Activated naive CD4-positive, alpha-beta T cell treated with anti-CD3 and anti-CD28 coated beads, Interleukin-2, amount 10 ng/mL, durations not matched to agents 7 days and 5 days (primary cell): ENCODE results near the gene MST1.
"Not testable (repeated sequence)": the region's sequence is repeated elsewhere in the genome, so short reads cannot be mapped to it uniquely, and the experiment has no call there.

Experiments
- CTCF ChIA-PET: fragments of 350-600 bp; sonication (Branson Sonifier 250); formaldehyde crosslinking; loops from one replicate; lab custom pipeline; 2021; ENCODE audit warnings: antibody characterized with exemption; lab: Charles Lee
- DNase-seq: peaks from one replicate; pipeline ENCODE4 v3.0.0-alpha.2; 2020
- H3K27ac Mint-ChIP-seq: one replicate; pipeline ENCODE4 v1.8.0; 2021; ENCODE audit warnings: mild to moderate bottlenecking, moderate library complexity, mixed read lengths
- H3K27me3 Mint-ChIP-seq: one replicate; pipeline ENCODE4 v1.8.0; 2021; ENCODE audit warnings: mild to moderate bottlenecking, mixed read lengths
- H3K36me3 Mint-ChIP-seq: one replicate; pipeline ENCODE4 v1.8.0; 2021; ENCODE audit warnings: mixed read lengths
- H3K4me1 Mint-ChIP-seq: one replicate; pipeline ENCODE4 v1.8.0; 2021; ENCODE audit warnings: mixed read lengths
- H3K4me3 Mint-ChIP-seq: one replicate; pipeline ENCODE4 v1.8.0; 2021; ENCODE audit warnings: mild to moderate bottlenecking, moderate library complexity, mixed read lengths
- H3K9me3 Mint-ChIP-seq: one replicate; pipeline ENCODE4 v1.8.0; 2021; ENCODE audit warnings: mixed read lengths

MST1 gene

GRCh38 chr3:49686346-49686745 lies 2.9 kb downstream of the MST1 start:
- peaks cover 45% of the 10 kb centered on the region for H3K27me3 Mint-ChIP-seq
- DNase-seq, result peak; percentile 33
- H3K27ac Mint-ChIP-seq, H3K4me3 Mint-ChIP-seq, H3K9me3 Mint-ChIP-seq, CTCF ChIA-PET: not testable (repeated sequence)
- peaks cover 39% of the 10 kb centered on the region for H3K4me1 Mint-ChIP-seq
- peaks cover 14% of the 10 kb centered on the region for H3K36me3 Mint-ChIP-seq

DNA sequence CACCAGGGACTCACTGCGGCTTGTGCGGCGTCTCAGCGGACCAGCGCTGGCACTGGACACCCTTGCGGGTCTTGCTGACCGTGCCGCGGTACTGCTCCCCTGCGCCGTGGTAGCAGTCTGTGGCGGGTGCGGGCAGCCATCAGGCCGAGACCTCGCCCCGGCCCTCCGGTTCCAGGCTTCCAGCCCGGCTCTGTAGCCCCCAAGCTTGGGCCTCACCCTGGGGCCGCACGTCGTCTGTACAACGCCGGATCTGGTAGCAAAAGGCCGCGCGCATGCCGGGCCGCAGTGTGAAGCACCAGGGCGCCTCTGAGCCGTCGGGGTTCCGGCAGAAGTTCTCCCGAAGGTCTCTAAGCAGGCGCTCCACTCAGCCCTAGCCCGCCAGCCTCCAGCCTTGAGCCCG lies 3.4 kb downstream of the MST1 start:
- peaks cover 34% of the 10 kb centered on the region for H3K4me1 Mint-ChIP-seq
- H3K27ac Mint-ChIP-seq, H3K4me3 Mint-ChIP-seq, CTCF ChIA-PET, H3K9me3 Mint-ChIP-seq, DNase-seq: not testable (repeated sequence)
- peaks cover 45% of the 10 kb centered on the region for H3K27me3 Mint-ChIP-seq
- peaks cover 14% of the 10 kb centered on the region for H3K36me3 Mint-ChIP-seq

DNA sequence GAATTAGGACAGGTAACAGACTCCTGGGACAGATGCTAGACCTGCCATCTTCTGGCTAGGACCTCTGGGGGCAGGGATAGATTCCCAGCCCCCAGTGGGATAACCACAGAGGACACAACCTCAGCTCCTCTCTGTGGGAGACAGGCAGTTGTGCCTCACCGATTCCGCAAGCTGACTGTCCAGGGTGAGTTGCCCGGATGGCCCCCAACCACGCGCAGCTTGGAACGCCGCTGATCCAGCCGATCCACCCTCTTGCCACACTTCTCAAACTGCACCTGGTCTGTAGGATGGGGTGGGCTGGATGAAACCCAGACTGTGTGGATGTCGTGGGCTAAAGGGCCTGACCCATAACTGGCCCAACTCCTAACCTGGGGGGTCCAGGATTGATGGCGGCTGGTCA lies 4.2 kb downstream of the MST1 start:
- DNase-seq, H3K27ac Mint-ChIP-seq, H3K9me3 Mint-ChIP-seq, H3K4me3 Mint-ChIP-seq, CTCF ChIA-PET: not testable (repeated sequence)
- H3K27me3 Mint-ChIP-seq, result peaks cover 45% of the 10 kb centered on the region
- peaks cover 27% of the 10 kb centered on the region for H3K4me1 Mint-ChIP-seq
- H3K36me3 Mint-ChIP-seq, result peaks cover 17% of the 10 kb centered on the region

DNA sequence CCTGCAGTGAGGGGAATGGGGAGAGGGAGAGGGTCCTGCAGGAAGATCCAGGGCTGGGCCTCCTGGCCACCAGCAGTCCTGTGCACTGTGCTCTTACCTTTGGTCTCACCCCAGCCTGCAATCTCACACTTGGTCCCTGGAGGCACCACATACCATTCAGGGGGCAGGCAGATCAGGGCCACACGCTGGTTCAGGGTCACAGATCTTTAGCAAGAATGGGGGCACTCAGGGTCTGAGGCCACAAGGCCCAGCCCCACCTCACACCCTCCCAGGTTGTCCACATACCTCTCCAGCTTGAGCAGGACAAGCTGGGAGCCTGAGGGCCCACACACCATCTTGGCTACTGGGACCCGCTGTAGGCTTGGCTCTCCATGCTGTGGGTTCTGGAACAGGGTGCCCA lies 4.8 kb downstream of the MST1 start:
- Mint-ChIP-seq H3K36me3 (peaks cover 17% of the 10 kb centered on the region), H3K27me3 (peaks cover 45% of the 10 kb centered on the region), H3K4me1 (peaks cover 20% of the 10 kb centered on the region)
- DNase-seq, H3K4me3 Mint-ChIP-seq, CTCF ChIA-PET, H3K9me3 Mint-ChIP-seq, H3K27ac Mint-ChIP-seq: not testable (repeated sequence)

GRCh38 chr3:49683162-49683561 lies 6.1 kb downstream of the MST1 start:
- Mint-ChIP-seq H3K4me3 (no peak overlapping the region), H3K27ac (peak overlapping the region; percentile 69), H3K27me3 (peaks cover 38% of the 10 kb centered on the region), H3K4me1 (peaks cover 10% of the 10 kb centered on the region), H3K36me3 (peaks cover 18% of the 10 kb centered on the region), H3K9me3 (no peaks in the 10 kb centered on the region)
- DNase-seq, result no peak
- CTCF ChIA-PET, result interaction anchor here (0.7 to 1.0 kb wide), 2 partner anchors 12 to 143 kb away, joined by 3 read pairs; no protein-coding TSS in a partner anchor

- no peaks in the 10 kb centered on the region for H3K9me3 Mint-ChIP-seq
- no peak overlapping the region for H3K27ac Mint-ChIP-seq
- CTCF ChIA-PET, result no interaction called here
- no peak overlapping the region for H3K4me3 Mint-ChIP-seq
- peaks cover 3% of the 10 kb centered on the region for H3K4me1 Mint-ChIP-seq
- no peak for DNase-seq
- H3K27me3 Mint-ChIP-seq, result peaks cover 22% of the 10 kb centered on the region
- peaks cover 29% of the 10 kb centered on the region for H3K36me3 Mint-ChIP-seq
These were observed 7.7 kb downstream of the MST1 start for GRCh38 chr3:49681543-49681942.

DNA sequence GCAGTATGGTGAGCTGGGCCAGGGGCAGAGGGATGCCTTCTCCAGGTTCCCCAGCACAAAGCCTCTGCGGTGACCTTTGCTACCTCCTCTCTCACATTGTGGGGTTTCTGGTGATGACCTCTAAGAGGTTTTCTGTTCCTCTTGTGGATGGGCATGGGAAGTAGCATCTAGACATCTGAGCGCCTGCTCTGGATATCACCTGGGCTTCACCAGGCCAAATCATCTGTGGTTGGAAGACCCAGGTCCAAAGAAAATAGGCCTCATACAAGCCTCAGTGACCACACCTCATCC lies 8.1 kb downstream of the MST1 start:
- CTCF ChIA-PET, result no interaction called here

DNA sequence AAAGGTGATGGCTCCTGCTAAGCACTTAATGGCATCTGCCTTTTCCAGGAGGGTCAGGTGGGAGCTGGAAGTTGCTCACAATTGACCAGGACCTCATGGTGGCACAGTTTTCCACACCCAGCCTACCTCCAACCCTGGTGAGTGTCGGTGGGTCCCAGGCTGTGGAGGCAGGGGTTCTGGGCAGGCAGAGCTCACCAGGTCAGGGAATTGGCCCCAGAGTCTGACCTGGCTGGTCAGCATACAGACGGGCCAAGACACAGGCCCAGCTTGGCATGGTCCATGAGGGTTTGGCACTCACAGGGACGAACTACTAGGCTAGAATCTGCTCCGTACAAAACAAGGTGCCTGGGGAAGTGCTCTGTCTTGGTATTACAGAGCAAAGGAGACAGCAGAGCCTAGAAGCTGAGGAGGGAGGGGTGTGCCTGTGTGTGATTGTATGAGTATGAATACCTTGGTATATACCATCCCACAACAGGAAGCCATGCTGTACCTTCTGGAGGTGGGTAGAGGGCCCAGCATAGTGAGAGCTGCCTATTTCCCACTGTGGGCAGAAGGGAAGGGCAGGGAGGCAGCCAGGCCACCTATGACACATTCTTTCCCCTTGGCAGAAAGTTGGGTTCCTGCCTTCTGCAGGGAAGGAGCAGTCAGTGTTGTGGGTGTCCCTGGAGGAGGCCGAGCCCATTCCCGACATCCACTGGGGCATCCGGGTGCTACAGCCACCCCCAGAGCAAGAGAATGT lies 8.6 kb downstream of the MST1 start:
- Mint-ChIP-seq H3K4me3 (no peak overlapping the region), H3K27me3 (peaks cover 13% of the 10 kb centered on the region), H3K27ac (no peak overlapping the region), H3K36me3 (peaks cover 35% of the 10 kb centered on the region), H3K9me3 (no peaks in the 10 kb centered on the region), H3K4me1 (peaks cover 10% of the 10 kb centered on the region)
- CTCF ChIA-PET, result no interaction called here
- DNase-seq, result no peak

More for the DNA sequence above, 8.1 kb downstream of the MST1 start:
- no peak for DNase-seq
- H3K4me3 Mint-ChIP-seq, result no peak overlapping the region
- H3K9me3 Mint-ChIP-seq, result no peaks in the 10 kb centered on the region
- H3K27me3 Mint-ChIP-seq, result peaks cover 18% of the 10 kb centered on the region
- H3K4me1 Mint-ChIP-seq, result peaks cover 5% of the 10 kb centered on the region
- H3K27ac Mint-ChIP-seq, result no peak overlapping the region
- H3K36me3 Mint-ChIP-seq, result peaks cover 32% of the 10 kb centered on the region

GRCh38 chr3:49675912-49676311 lies 13.4 kb downstream of the MST1 start:
- no peak overlapping the region for H3K27ac Mint-ChIP-seq
- CTCF ChIA-PET, result interaction anchor here (1.0 kb wide), 1 partner anchor 136 kb away, joined by 4 read pairs; no protein-coding TSS in a partner anchor
- DNase-seq, result no peak
- H3K4me1 Mint-ChIP-seq, result peaks cover 34% of the 10 kb centered on the region
- H3K4me3 Mint-ChIP-seq, result no peak overlapping the region
- no peaks in the 10 kb centered on the region for H3K9me3 Mint-ChIP-seq
- H3K36me3 Mint-ChIP-seq, result peaks cover 29% of the 10 kb centered on the region
- H3K27me3 Mint-ChIP-seq, result peaks cover 5% of the 10 kb centered on the region

- CTCF ChIA-PET, result interaction anchor here (1.0 kb wide), 1 partner anchor 135 kb away, joined by 4 read pairs; no protein-coding TSS in a partner anchor
- Mint-ChIP-seq H3K36me3 (peaks cover 26% of the 10 kb centered on the region), H3K4me3 (peak overlapping the region; percentile 93), H3K9me3 (no peaks in the 10 kb centered on the region), H3K27me3 (peaks cover 9% of the 10 kb centered on the region), H3K27ac (peak overlapping the region; percentile 99), H3K4me1 (peaks cover 34% of the 10 kb centered on the region)
- DNase-seq, result no peak
These were observed 14.7 kb downstream of the MST1 start for GRCh38 chr3:49674497-49674983.

DNA sequence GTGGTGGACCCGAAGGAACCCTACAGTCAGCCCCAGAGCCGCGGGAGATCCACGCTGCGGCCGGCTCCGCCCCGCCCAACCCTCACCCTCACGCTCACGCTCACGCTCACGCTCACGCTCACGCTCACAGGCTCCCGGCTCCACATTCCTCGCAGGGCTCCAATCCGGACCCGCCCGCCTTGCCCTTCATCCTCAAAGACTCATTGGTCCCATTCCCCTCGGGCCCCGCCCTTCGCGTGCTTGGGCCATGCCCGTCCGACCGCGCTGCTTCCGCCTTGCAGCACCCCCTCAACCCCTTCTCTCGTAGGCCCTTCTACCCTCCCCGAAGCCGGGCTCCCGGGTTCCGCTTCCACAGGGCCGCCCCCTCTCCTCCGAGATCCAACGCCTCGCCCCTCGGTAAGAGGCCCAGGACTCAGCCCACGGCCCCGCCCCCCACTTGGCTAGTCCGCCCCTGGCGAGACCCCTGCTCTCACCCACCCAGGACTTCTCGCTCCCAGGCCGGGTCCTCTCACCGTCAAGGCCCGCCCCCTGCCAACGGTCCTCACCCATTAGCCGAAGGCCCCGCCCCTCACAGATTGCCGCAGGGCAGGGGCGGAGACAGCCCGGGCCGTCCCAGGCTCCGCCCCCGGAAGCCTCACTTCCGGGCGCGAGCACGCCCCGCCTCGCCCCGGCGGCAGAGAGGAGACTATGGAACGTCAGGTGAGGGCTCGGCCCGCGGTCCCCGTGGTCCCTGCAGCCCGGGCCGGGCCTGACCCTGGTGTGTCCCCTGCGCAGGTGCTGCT lies 15.4 kb downstream of the MST1 start, which contains the start of gene APEH:
Gene APEH (plus strand): TSS at position 637 of the 782 bp plus-strand sequence. CDS start 51 bp downstream, at position 688.
- peak within 1 kb of the TSS; percentile 99 for H3K27ac Mint-ChIP-seq
- H3K36me3 Mint-ChIP-seq, result peaks cover 26% of the 10 kb centered on the region
- peak; percentile 99 for DNase-seq
- H3K4me1 Mint-ChIP-seq, result peaks cover 34% of the 10 kb centered on the region
- peaks cover 14% of the 10 kb centered on the region for H3K27me3 Mint-ChIP-seq
- no peaks in the 10 kb centered on the region for H3K9me3 Mint-ChIP-seq
- CTCF ChIA-PET, result interaction anchor here (0.6 to 5.3 kb wide), 4 partner anchors 131 to 1548 kb away, joined by 3 to 155 read pairs (median 3); no protein-coding TSS in a partner anchor
- H3K4me3 Mint-ChIP-seq, result peak within 1 kb of the TSS; percentile 93

DNA sequence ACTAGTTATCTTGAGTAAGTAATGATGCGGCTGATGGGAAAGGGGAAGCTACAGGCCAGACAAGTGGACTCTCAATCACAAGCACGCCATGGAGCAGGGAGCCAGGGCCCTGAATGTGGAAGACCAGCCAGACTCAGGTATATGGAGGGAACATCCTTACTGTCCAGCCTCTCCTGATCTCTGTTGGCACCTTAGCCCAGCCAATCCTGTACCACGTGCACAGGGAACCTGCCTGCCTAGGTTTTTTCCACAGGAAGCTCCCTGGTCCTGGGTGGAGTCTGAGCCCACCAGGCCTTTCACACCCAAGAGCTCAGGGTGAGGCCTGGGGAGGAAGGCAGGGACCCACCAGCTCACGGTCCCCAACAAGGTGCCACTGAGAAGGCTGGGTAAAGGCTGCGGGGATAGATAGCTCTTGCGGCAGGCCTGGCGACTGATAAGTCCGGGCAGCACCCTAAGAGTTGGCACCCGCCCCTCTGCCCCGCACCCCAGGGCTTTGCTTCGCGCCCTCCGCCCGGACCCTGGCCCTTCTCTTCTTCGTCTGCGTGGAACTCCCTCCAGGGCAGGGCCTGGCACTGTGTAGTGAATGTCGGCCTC lies 16.1 kb downstream of the MST1 start:
- Mint-ChIP-seq H3K4me1 (peaks cover 34% of the 10 kb centered on the region), H3K4me3 (peak overlapping the region; percentile 93), H3K27ac (peak overlapping the region; percentile 99), H3K36me3 (peaks cover 25% of the 10 kb centered on the region), H3K27me3 (peaks cover 14% of the 10 kb centered on the region), H3K9me3 (no peaks in the 10 kb centered on the region)
- CTCF ChIA-PET, result interaction anchor here (0.6 to 5.3 kb wide), 6 partner anchors 18 to 1547 kb away, joined by 3 to 155 read pairs (median 3); no protein-coding TSS in a partner anchor
- DNase-seq, result no peak

GRCh38 chr3:49671291-49672288 lies 17.7 kb downstream of the MST1 start:
- peaks cover 14% of the 10 kb centered on the region for H3K36me3 Mint-ChIP-seq
- peaks cover 14% of the 10 kb centered on the region for H3K27me3 Mint-ChIP-seq
- H3K4me1 Mint-ChIP-seq, result peaks cover 34% of the 10 kb centered on the region
- peak overlapping the region; percentile 66 for H3K4me3 Mint-ChIP-seq
- DNase-seq, result peak; percentile 82
- CTCF ChIA-PET, result interaction anchor here (0.6 to 5.3 kb wide), 21 partner anchors 9 to 750 kb away, joined by 3 to 155 read pairs (median 3); partner anchors contain the start of gene USP4
- no peaks in the 10 kb centered on the region for H3K9me3 Mint-ChIP-seq
- peak overlapping the region; percentile 70 for H3K27ac Mint-ChIP-seq
